Measurements from ENCODE around the gene MORN2.

The MORN2 gene

GRCh38 chr2:38907242-38907641, 31.5 kb downstream of the MORN2 start:
- Histone ChIP-seq H3K27me3 (replicated peaks; ENCODE audit: insufficient read depth, low read length) (no peaks in the 10 kb centered on the region), H3K9me3 (replicated peaks; ENCODE audit: insufficient read depth, low read length) (no peaks in the 10 kb centered on the region), H2AFZ (ENCODE audit: low read length) (no peak overlapping the region), H3K36me3 (replicated peaks; ENCODE audit: insufficient read depth, low read length) (no peaks in the 10 kb centered on the region), H3K79me2 (ENCODE audit: low read length) (no peaks in the 10 kb centered on the region), H4K20me1 (ENCODE audit: insufficient read depth, low read length) (no peaks in the 10 kb centered on the region), H3K4me1 (ENCODE audit: low read length) (no peaks in the 10 kb centered on the region), H3K9ac (ENCODE audit: low read length) (no peak overlapping the region), H3F3A (ENCODE audit: insufficient read depth, low read length) (no peaks in the 10 kb centered on the region), H3K4me3 (ENCODE audit: low read length) (no peak overlapping the region), H3K27ac (ENCODE audit: low read length) (no peak overlapping the region), H3K4me2 (ENCODE audit: low read depth, low read length) (no peak overlapping the region), H3K9me2 (replicated peaks; ENCODE audit: insufficient read depth, low read length) (no peaks in the 10 kb centered on the region)
- no peak for DNase-seq
- TF ChIP-seq CTCF (IDR thresholded peaks at IDR 0.05; ENCODE audit: low read length) (no peak), EZH2 (optimal IDR thresholded peaks at IDR 0.05; ENCODE audit: low read depth, low read length) (no peak), EZH2phosphoT487 (IDR thresholded peaks at IDR 0.05; ENCODE audit: low read length) (no peak)

- Histone ChIP-seq H3K27me3 (replicated peaks; ENCODE audit: insufficient read depth, low read length) (no peaks in the 10 kb centered on the region), H3K36me3 (replicated peaks; ENCODE audit: insufficient read depth, low read length) (no peaks in the 10 kb centered on the region), H4K20me1 (ENCODE audit: insufficient read depth, low read length) (no peaks in the 10 kb centered on the region), H3K9me2 (replicated peaks; ENCODE audit: insufficient read depth, low read length) (no peaks in the 10 kb centered on the region), H3K27ac (ENCODE audit: low read length) (no peak overlapping the region), H3K4me3 (ENCODE audit: low read length) (no peak overlapping the region), H3F3A (ENCODE audit: insufficient read depth, low read length) (no peaks in the 10 kb centered on the region), H3K4me2 (ENCODE audit: low read depth, low read length) (no peak overlapping the region), H3K9ac (ENCODE audit: low read length) (no peak overlapping the region), H2AFZ (ENCODE audit: low read length) (no peak overlapping the region), H3K79me2 (ENCODE audit: low read length) (no peaks in the 10 kb centered on the region), H3K9me3 (replicated peaks; ENCODE audit: insufficient read depth, low read length) (no peaks in the 10 kb centered on the region), H3K4me1 (ENCODE audit: low read length) (no peaks in the 10 kb centered on the region)
- no peak for DNase-seq
- no peak for TF ChIP-seq EZH2phosphoT487 (IDR thresholded peaks at IDR 0.05; ENCODE audit: low read length)
- no peak for TF ChIP-seq CTCF (IDR thresholded peaks at IDR 0.05; ENCODE audit: low read length)
- no peak for TF ChIP-seq EZH2 (optimal IDR thresholded peaks at IDR 0.05; ENCODE audit: low read depth, low read length)
Measured at GRCh38 chr2:38907743-38908562, 32.2 kb downstream of the MORN2 start.

GRCh38 chr2:38909872-38910271, 34.1 kb downstream of the MORN2 start:
- Histone ChIP-seq H3K27me3 (replicated peaks; ENCODE audit: insufficient read depth, low read length) (no peaks in the 10 kb centered on the region), H3K4me2 (ENCODE audit: low read depth, low read length) (no peak overlapping the region), H3K4me1 (ENCODE audit: low read length) (no peaks in the 10 kb centered on the region), H3K79me2 (ENCODE audit: low read length) (no peaks in the 10 kb centered on the region), H3K4me3 (ENCODE audit: low read length) (no peak overlapping the region), H3K36me3 (replicated peaks; ENCODE audit: insufficient read depth, low read length) (no peaks in the 10 kb centered on the region), H4K20me1 (ENCODE audit: insufficient read depth, low read length) (no peaks in the 10 kb centered on the region), H3F3A (ENCODE audit: insufficient read depth, low read length) (no peaks in the 10 kb centered on the region), H2AFZ (ENCODE audit: low read length) (no peak overlapping the region), H3K27ac (ENCODE audit: low read length) (no peak overlapping the region), H3K9me2 (replicated peaks; ENCODE audit: insufficient read depth, low read length) (no peaks in the 10 kb centered on the region), H3K9me3 (replicated peaks; ENCODE audit: insufficient read depth, low read length) (no peaks in the 10 kb centered on the region), H3K9ac (ENCODE audit: low read length) (no peak overlapping the region)
- TF ChIP-seq EZH2 (optimal IDR thresholded peaks at IDR 0.05; ENCODE audit: low read depth, low read length) (no peak), EZH2phosphoT487 (IDR thresholded peaks at IDR 0.05; ENCODE audit: low read length) (no peak), CTCF (IDR thresholded peaks at IDR 0.05; ENCODE audit: low read length) (no peak)
- peak; percentile 21 for DNase-seq
